Esophagus squamous epithelium (tissue), 4 donors: ENCODE measurements around the gene C19orf12.

Experiments used
- CTCF ChIP-seq, 6 experiments: fragments of 450-650 bp in 4 of 6; fragments of 200-600 bp in 2 of 6; sonication (generic) in 2 of 6; IDR thresholded peaks; one replicate each; pipeline ENCODE4 v1.5.1; 2016 to 2019; ENCODE audit warnings: antibody characterized with exemption in 6 of 6, mild to moderate bottlenecking in 4 of 6, moderate library complexity in 4 of 6
- POLR2A ChIP-seq, 4 donors: fragments of 450-650 bp; IDR thresholded peaks; one replicate each; pipeline ENCODE4 v1.6.1; 2017; ENCODE audit warnings: antibody characterized with exemption in 4 of 4, mild to moderate bottlenecking in 4 of 4, moderate library complexity in 3 of 4

GRCh38 chr19:29737461-29738000 lies 22.5 kb upstream of the C19orf12 start:
- TF ChIP-seq CTCF (IDR thresholded peaks at IDR 0.05) = no peak
- TF ChIP-seq POLR2A (IDR thresholded peaks at IDR 0.05) = no peak
